ENCODE results near the gene TNFRSF11A. TPM values are rescaled to one million over a fixed set of nuclear protein-coding genes. Genes with fewer than 3 reads are reported as not detected.
A peak's percentile ranks its signal among the peaks of the same experiment; 100 is the strongest.

Gene TNFRSF11A
- total and polyA plus RNA-seq, 12 donors = 0.29 to 2.7 (median 0.78) TPM

DNA sequence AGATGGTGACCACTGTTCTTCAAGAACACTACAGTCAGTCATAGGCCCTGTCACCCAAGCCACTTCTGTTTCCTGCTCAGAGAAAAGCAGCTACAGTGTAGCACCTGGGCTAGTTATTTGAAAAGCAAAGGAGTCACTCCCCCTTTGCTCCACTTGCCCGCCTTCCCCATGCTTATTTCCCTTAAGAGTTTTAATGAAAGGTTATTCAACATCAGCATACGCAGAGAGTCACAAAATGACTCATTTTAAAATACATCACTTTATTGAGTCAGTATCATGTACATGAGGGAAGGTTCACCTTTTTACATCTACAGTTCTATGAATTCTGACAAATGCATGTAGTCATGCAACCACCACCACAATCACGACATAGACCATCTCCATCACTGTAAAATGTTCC is 71.3 kb downstream of the TNFRSF11A start:
- H3K9me3 ChIP-seq = no peaks in the 10 kb centered on the region
- ATAC-seq (no peak), DNase-seq (no peak)
- WGBS, 2 donors = 90 to 92% methylated on average over 3 of the region's 3 CpGs
- intact Hi-C loops (cut with DNase I) = no loop called here
- peaks cover 0 to 6% (median 0%) of the 10 kb centered on the region in 9 donors for H3K4me1 ChIP-seq
- TF ChIP-seq, protein P1, sequence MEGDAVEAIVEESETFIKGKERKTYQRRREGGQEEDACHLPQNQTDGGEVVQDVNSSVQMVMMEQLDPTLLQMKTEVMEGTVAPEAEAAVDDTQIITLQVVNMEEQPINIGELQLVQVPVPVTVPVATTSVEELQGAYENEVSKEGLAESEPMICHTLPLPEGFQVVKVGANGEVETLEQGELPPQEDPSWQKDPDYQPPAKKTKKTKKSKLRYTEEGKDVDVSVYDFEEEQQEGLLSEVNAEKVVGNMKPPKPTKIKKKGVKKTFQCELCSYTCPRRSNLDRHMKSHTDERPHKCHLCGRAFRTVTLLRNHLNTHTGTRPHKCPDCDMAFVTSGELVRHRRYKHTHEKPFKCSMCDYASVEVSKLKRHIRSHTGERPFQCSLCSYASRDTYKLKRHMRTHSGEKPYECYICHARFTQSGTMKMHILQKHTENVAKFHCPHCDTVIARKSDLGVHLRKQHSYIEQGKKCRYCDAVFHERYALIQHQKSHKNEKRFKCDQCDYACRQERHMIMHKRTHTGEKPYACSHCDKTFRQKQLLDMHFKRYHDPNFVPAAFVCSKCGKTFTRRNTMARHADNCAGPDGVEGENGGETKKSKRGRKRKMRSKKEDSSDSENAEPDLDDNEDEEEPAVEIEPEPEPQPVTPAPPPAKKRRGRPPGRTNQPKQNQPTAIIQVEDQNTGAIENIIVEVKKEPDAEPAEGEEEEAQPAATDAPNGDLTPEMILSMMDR (IDR thresholded peaks at IDR 0.05) = no peak
- H3K27ac ChIP-seq = no peak overlapping the region
- no peak overlapping the region for H3K4me3 ChIP-seq
- H3K27me3 ChIP-seq = no peaks in the 10 kb centered on the region
- no peaks in the 10 kb centered on the region for H3K36me3 ChIP-seq

DNA sequence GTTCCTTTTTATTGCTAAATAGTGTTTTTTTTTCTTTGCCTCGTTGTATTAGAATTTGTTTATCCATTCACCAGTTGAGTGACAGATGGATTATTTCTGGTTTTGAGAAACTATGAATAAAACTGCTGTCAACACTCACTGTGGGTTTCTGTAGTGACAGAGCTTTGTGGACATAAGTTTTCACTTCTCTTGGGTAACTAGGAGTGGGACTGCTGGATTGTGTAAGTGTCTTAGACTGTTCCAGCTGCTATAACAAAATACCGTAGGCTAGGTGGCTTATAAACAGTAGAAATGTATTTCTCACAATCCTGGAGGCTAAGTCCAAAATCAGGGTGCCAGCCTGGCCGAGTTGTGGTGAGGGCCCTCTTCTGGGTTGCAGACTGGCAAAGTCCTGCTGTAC is 71.9 kb downstream of the TNFRSF11A start:
- Histone ChIP-seq H3K9me3 (no peaks in the 10 kb centered on the region), H3K36me3 (no peaks in the 10 kb centered on the region), H3K4me1 (peaks cover 0 to 6% (median 0%) of the 10 kb centered on the region in 9 donors), H3K27ac (no peak overlapping the region), H3K4me3 (no peak overlapping the region), H3K27me3 (no peaks in the 10 kb centered on the region)
- ATAC-seq (no peak), DNase-seq (no peak)
- TF ChIP-seq, protein P1 (IDR thresholded peaks at IDR 0.05) = no peak
- intact Hi-C loops (cut with DNase I) = no loop called here
- WGBS, 2 donors = 55 to 65% methylated on average over 3 of the region's 3 CpGs

DNA sequence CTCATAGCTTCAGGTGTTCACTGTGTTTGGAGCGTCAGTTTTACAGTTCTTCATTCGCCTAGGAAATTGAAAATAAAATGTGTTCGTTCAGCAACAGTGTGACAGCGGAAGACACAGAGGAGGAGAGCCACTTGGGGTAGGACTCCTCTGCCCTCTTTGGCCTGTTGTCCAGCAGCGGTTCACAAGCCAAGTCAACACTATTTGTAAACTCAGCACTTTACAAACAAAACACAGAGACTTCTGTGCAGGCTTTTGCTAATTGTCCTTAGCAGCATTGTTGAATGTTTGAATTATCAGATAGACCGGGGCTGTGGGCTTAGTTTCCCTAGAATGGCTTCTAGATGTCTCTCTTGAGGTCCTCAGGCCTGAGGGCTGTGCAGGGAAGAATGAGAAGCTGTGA is 73.2 kb downstream of the TNFRSF11A start:
- Histone ChIP-seq H3K27ac (no peak overlapping the region), H3K4me1 (peaks cover 0 to 6% (median 0%) of the 10 kb centered on the region in 9 donors), H3K36me3 (no peaks in the 10 kb centered on the region), H3K4me3 (no peak overlapping the region), H3K9me3 (no peaks in the 10 kb centered on the region), H3K27me3 (no peaks in the 10 kb centered on the region)
- WGBS, 2 donors = 90 to 92% methylated on average over 6 of the region's 6 CpGs
- no peak for DNase-seq
- TF ChIP-seq, protein P1 (IDR thresholded peaks at IDR 0.05) = no peak
- intact Hi-C loops (cut with DNase I) = no loop called here
- no peak for ATAC-seq

DNA sequence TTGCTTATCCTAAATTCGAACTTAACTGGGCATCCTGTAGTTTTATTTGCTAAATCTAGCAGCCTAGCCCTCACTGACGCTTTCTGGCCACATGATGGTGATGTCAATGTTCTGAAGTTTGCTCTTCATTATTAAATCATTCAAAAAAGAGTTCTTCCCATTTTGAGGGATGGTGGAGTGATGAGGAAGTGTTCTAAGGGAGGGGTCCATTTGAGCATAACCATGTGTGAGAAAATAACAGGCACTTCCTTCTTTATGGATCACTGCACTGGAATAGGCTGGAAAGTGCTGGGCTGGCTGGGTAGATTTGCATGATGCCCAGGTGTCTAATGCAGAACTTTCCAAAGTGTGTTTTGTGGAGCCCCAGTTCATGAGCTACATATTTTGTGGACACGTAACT is 74.2 kb downstream of the TNFRSF11A start:
- Histone ChIP-seq H3K4me3 (no peak overlapping the region), H3K27me3 (no peaks in the 10 kb centered on the region)
- ATAC-seq = peak in 3 of 8 donors; percentile 43 to 65 (median 44)

More for the DNA sequence above, 74.2 kb downstream of the TNFRSF11A start:
- TF ChIP-seq, protein P1 (IDR thresholded peaks at IDR 0.05) = no peak
- intact Hi-C loops (cut with DNase I) = no loop called here
- Histone ChIP-seq H3K27ac (no peak overlapping the region), H3K4me1 (peaks cover 0 to 6% (median 0%) of the 10 kb centered on the region in 9 donors), H3K9me3 (no peaks in the 10 kb centered on the region), H3K36me3 (no peaks in the 10 kb centered on the region)
- 72 to 83% methylated on average over 3 of the region's 3 CpGs for WGBS, 2 donors
- DNase-seq = no peak

Data from heart right ventricle (tissue), 16 donors.